MM.1S (cell line): Measurements from ENCODE around the gene PTPRD.

Experiments used
- DNase-seq: peaks from one replicate; pipeline ENCODE4 v3.0.0-alpha.2; 2015
- H2AFZ ChIP-seq: fragments of 300-600 bp; sonication (generic); 2 replicates; pipeline ENCODE4 v1.6.0; 2016; ENCODE audit warnings: antibody characterized with exemption, low read length
- H3F3A ChIP-seq: fragments of 300-600 bp; sonication (generic); 2 replicates; pipeline ENCODE4 v1.6.1; 2016; ENCODE audit warnings: mild to moderate bottlenecking, antibody characterized with exemption, low read length, moderate library complexity, mixed read lengths; ENCODE audit not compliant: insufficient read depth
- H3K27ac ChIP-seq: fragments of 300-600 bp; sonication (generic); 2 replicates; pipeline ENCODE4 v1.5.1; 2016; ENCODE audit warnings: mild to moderate bottlenecking, low read length
- H3K27me3 ChIP-seq: fragments of 300-600 bp; sonication (generic); replicated peaks from 2 replicates; pipeline ENCODE4 v1.6.0; 2016; ENCODE audit warnings: low read length; ENCODE audit not compliant: insufficient read depth
- H3K36me3 ChIP-seq: fragments of 300-600 bp; sonication (generic); replicated peaks from 2 replicates; pipeline ENCODE4 v1.6.1; 2016; ENCODE audit warnings: mild to moderate bottlenecking, low read length, mixed read lengths; ENCODE audit not compliant: insufficient read depth
- H3K4me1 ChIP-seq: fragments of 300-600 bp; sonication (generic); 2 replicates; pipeline ENCODE4 v1.6.1; 2016; ENCODE audit warnings: low read length, mixed read lengths
- H3K4me2 ChIP-seq: fragments of 300-600 bp; sonication (generic); 2 replicates; pipeline ENCODE4 v1.6.0; 2016; ENCODE audit warnings: low read depth, low read length
- H3K4me3 ChIP-seq: fragments of 300-600 bp; sonication (generic); 2 replicates; pipeline ENCODE4 v1.5.1; 2016; ENCODE audit warnings: low read length, mixed read lengths
- H3K79me2 ChIP-seq: fragments of 300-600 bp; sonication (generic); 2 replicates; pipeline ENCODE4 v1.6.1; 2016; ENCODE audit warnings: mixed run types, low read length, mixed read lengths
- H3K9ac ChIP-seq: fragments of 300-600 bp; sonication (generic); 2 replicates; pipeline ENCODE4 v1.6.1; 2016; ENCODE audit warnings: low read length, mixed read lengths
- H3K9me2 ChIP-seq: fragments of 300-600 bp; sonication (generic); replicated peaks from 2 replicates; pipeline ENCODE4 v1.6.1; 2016; ENCODE audit warnings: mild to moderate bottlenecking, low read length, mixed read lengths; ENCODE audit not compliant: insufficient read depth
- H3K9me3 ChIP-seq: fragments of 300-600 bp; sonication (generic); replicated peaks from 2 replicates; pipeline ENCODE4 v1.6.1; 2016; ENCODE audit warnings: mild to moderate bottlenecking, low read length, mixed read lengths; ENCODE audit not compliant: insufficient read depth
- H4K20me1 ChIP-seq: fragments of 300-600 bp; sonication (generic); 2 replicates; pipeline ENCODE4 v1.6.1; 2016; ENCODE audit warnings: mild to moderate bottlenecking, low read length, moderate library complexity, mixed read lengths; ENCODE audit not compliant: insufficient read depth
- EZH2 ChIP-seq: fragments of 300-600 bp; sonication (generic); optimal IDR thresholded peaks from 2 replicates; pipeline ENCODE3; 2017; ENCODE audit warnings: low read depth, mild to moderate bottlenecking, antibody characterized with exemption, low read length, mixed read lengths
- EZH2phosphoT487 ChIP-seq: fragments of 300-600 bp; sonication (generic); IDR thresholded peaks from 2 replicates; pipeline ENCODE4 v1.6.1; 2018; ENCODE audit warnings: antibody characterized with exemption, low read length
- TF ChIP-seq, protein P1 (sequence below): fragments of 300-600 bp; sonication (generic); IDR thresholded peaks from 2 replicates; pipeline ENCODE4 v1.5.1; 2016; ENCODE audit warnings: antibody characterized with exemption, low read length, mixed read lengths

The PTPRD gene

DNA sequence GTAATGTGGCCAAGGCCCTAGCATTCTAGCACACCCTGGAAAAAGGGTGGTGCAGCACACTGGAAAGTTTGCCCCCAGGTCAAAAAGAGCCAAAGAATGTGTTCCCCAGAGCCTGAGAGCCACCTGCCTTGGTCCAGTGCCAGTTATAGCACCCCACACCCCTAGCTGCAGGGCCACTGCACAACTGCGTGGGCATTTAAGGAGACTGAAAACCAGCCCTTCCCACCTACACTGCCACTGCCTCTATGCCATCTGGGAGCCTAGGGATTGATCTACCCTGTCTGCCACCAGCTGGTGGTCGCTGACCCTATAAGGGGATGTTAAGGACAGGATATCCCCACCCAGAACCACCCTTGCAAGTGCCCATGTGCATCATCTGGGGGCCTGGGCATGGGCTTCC, 38.2 kb upstream of the PTPRD start:
- no peak for DNase-seq
- Histone ChIP-seq H3K4me1 (no peaks in the 10 kb centered on the region), H3K9ac (no peak overlapping the region), H3F3A (no peaks in the 10 kb centered on the region), H3K36me3 (no peaks in the 10 kb centered on the region), H3K9me2 (no peaks in the 10 kb centered on the region), H3K9me3 (no peaks in the 10 kb centered on the region), H3K27ac (no peak overlapping the region), H2AFZ (no peak overlapping the region), H3K27me3 (no peaks in the 10 kb centered on the region), H3K4me2 (no peak overlapping the region), H3K79me2 (no peaks in the 10 kb centered on the region), H3K4me3 (no peak overlapping the region), H4K20me1 (no peaks in the 10 kb centered on the region)
- TF ChIP-seq, protein P1, sequence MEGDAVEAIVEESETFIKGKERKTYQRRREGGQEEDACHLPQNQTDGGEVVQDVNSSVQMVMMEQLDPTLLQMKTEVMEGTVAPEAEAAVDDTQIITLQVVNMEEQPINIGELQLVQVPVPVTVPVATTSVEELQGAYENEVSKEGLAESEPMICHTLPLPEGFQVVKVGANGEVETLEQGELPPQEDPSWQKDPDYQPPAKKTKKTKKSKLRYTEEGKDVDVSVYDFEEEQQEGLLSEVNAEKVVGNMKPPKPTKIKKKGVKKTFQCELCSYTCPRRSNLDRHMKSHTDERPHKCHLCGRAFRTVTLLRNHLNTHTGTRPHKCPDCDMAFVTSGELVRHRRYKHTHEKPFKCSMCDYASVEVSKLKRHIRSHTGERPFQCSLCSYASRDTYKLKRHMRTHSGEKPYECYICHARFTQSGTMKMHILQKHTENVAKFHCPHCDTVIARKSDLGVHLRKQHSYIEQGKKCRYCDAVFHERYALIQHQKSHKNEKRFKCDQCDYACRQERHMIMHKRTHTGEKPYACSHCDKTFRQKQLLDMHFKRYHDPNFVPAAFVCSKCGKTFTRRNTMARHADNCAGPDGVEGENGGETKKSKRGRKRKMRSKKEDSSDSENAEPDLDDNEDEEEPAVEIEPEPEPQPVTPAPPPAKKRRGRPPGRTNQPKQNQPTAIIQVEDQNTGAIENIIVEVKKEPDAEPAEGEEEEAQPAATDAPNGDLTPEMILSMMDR, result no peak
- TF ChIP-seq EZH2, result no peak
- no peak for TF ChIP-seq EZH2phosphoT487

DNA sequence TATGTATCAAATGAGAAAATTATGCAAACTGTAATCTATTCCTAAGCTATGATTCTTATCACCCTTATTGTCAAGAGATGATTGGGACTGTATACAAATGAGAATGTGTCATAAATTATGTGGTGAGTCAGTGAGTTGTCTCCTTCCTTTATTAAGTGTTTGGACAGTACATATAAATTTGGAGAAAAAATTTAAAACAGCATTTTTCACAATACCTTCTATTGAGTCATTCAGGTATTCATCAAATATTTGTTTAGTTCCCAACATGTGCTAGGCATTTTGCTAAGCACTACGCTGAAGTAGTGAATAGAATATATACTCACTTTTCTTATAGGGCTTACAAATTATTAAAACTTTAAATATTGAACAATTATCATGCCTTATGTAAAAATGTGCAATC, 36.3 kb upstream of the PTPRD start:
- H3K9me3 ChIP-seq, result no peaks in the 10 kb centered on the region
- no peaks in the 10 kb centered on the region for H3K27me3 ChIP-seq
- H3K36me3 ChIP-seq, result no peaks in the 10 kb centered on the region
- no peaks in the 10 kb centered on the region for H4K20me1 ChIP-seq
- H3K9me2 ChIP-seq, result no peaks in the 10 kb centered on the region
- TF ChIP-seq EZH2phosphoT487, result no peak
- TF ChIP-seq EZH2, result no peak
- TF ChIP-seq, protein P1, result no peak
- H3F3A ChIP-seq, result no peaks in the 10 kb centered on the region
- no peak overlapping the region for H3K27ac ChIP-seq
- H3K79me2 ChIP-seq, result no peaks in the 10 kb centered on the region
- no peak overlapping the region for H2AFZ ChIP-seq
- no peaks in the 10 kb centered on the region for H3K4me1 ChIP-seq
- no peak overlapping the region for H3K4me2 ChIP-seq
- no peak overlapping the region for H3K9ac ChIP-seq
- no peak overlapping the region for H3K4me3 ChIP-seq
- DNase-seq, result no peak

DNA sequence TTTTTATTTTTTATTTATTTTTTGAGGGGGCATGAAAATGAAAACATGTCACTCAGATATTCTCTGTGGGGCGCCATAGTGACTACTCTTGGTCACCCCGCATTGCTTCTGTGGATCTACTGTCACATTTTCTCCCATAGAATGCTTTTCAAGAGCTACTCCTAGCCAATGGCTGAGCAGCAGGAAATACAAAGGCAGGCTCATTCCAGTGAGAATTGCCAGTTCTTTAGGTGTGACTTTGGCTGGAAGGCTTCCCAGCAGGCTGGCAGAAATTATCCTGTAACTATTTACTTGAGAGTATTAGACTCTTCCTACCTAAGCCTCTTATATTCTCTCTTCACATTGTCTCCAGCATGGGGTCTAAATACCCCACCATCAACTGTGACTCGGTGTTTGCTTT, 21.0 kb upstream of the PTPRD start:
- Histone ChIP-seq H4K20me1 (no peaks in the 10 kb centered on the region), H2AFZ (no peak overlapping the region), H3K27me3 (no peaks in the 10 kb centered on the region), H3K36me3 (no peaks in the 10 kb centered on the region), H3K9me3 (no peaks in the 10 kb centered on the region), H3K9ac (no peak overlapping the region), H3F3A (no peaks in the 10 kb centered on the region), H3K27ac (no peak overlapping the region), H3K4me3 (no peak overlapping the region), H3K79me2 (no peaks in the 10 kb centered on the region), H3K4me1 (no peaks in the 10 kb centered on the region), H3K4me2 (no peak overlapping the region), H3K9me2 (no peaks in the 10 kb centered on the region)
- TF ChIP-seq EZH2, result no peak
- no peak for TF ChIP-seq EZH2phosphoT487
- TF ChIP-seq, protein P1, result no peak
- no peak for DNase-seq
